SK-N-SH (cell line): ENCODE results near the gene ZNF646.

ENCODE experiments used
- CHD2 ChIP-seq: fragments of 150-350 bp; IDR thresholded peaks from 2 replicates; pipeline ENCODE4 v1.6.1; 2018; ENCODE audit warnings: low read length; ENCODE audit not compliant: partially characterized antibody
- EP300 ChIP-seq, 2 experiments: IDR thresholded peaks; 2 replicates each; pipeline versions ENCODE4 v1.4.0 to v1.6.1; 2012; ENCODE audit warnings: borderline replicate concordance in 1 of 2, low read depth in 1 of 2, low read length in 1 of 2
- MXI1 ChIP-seq: IDR thresholded peaks from 2 replicates; pipeline ENCODE4 v1.6.1; 2012; ENCODE audit warnings: mild to moderate bottlenecking, low read depth, low read length, improper control_type of control experiment
- RAD21 ChIP-seq: IDR thresholded peaks from 2 replicates; pipeline ENCODE4 v1.6.1; 2012; ENCODE audit warnings: mild to moderate bottlenecking, low read length
- SIN3A ChIP-seq: IDR thresholded peaks from 2 replicates; pipeline ENCODE4 v1.6.1; 2012; ENCODE audit warnings: low read depth, mild to moderate bottlenecking, low read length, moderate library complexity, borderline replicate concordance
- TAF1 ChIP-seq: IDR thresholded peaks from 2 replicates; pipeline ENCODE4 v1.6.1; 2012; ENCODE audit warnings: low read depth, mild to moderate bottlenecking, low read length, moderate library complexity, borderline replicate concordance
- TCF12 ChIP-seq: IDR thresholded peaks from 2 replicates; pipeline ENCODE4 v1.4.0; 2012
- TF ChIP-seq, protein P1 (sequence below): fragments of 200-600 bp; sonication (generic); IDR thresholded peaks from 2 replicates; pipeline ENCODE4 v1.6.1; 2017; ENCODE audit warnings: antibody characterized with exemption, mild to moderate bottlenecking, moderate library complexity
- TF ChIP-seq, protein P2 (sequence below): IDR thresholded peaks from 2 replicates; pipeline ENCODE4 v1.4.0; 2012; ENCODE audit warnings: low read depth, borderline replicate concordance
- TF ChIP-seq, protein P3 (sequence below): IDR thresholded peaks from 2 replicates; pipeline ENCODE4 v1.6.1; 2012; ENCODE audit warnings: mild to moderate bottlenecking, low read depth, low read length, moderate library complexity

DNA sequence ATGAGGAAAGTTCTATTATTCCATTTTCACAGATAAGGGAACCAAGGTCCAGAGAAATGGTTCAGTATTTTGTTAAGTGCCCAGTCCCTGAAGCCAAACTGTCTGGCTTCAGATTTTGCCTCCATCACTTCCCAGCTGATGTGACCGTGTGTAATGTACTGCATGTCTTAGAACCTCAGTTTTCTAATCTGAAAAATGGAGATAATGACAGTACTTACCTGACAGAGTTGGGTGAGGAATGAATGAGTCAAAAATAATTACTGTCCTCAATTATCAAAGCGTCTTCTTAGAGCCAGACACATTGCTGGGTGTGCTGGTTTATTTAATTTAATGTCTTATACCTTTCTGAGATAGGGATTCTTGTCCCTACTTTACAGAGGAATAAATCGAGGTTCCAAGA, 6.9 kb upstream of the ZNF646 start:
- TF ChIP-seq RAD21 (no peak), SIN3A (no peak), TCF12 (no peak), MXI1 (no peak), EP300 (IDR thresholded peaks at IDR 0.05; ENCODE audit: borderline replicate concordance in 1 of 2, low read depth in 1 of 2, low read length in 1 of 2) (no peak), CHD2 (no peak), TAF1 (no peak)
- TF ChIP-seq, protein P1, sequence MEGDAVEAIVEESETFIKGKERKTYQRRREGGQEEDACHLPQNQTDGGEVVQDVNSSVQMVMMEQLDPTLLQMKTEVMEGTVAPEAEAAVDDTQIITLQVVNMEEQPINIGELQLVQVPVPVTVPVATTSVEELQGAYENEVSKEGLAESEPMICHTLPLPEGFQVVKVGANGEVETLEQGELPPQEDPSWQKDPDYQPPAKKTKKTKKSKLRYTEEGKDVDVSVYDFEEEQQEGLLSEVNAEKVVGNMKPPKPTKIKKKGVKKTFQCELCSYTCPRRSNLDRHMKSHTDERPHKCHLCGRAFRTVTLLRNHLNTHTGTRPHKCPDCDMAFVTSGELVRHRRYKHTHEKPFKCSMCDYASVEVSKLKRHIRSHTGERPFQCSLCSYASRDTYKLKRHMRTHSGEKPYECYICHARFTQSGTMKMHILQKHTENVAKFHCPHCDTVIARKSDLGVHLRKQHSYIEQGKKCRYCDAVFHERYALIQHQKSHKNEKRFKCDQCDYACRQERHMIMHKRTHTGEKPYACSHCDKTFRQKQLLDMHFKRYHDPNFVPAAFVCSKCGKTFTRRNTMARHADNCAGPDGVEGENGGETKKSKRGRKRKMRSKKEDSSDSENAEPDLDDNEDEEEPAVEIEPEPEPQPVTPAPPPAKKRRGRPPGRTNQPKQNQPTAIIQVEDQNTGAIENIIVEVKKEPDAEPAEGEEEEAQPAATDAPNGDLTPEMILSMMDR: no peak
- TF ChIP-seq, protein P2, sequence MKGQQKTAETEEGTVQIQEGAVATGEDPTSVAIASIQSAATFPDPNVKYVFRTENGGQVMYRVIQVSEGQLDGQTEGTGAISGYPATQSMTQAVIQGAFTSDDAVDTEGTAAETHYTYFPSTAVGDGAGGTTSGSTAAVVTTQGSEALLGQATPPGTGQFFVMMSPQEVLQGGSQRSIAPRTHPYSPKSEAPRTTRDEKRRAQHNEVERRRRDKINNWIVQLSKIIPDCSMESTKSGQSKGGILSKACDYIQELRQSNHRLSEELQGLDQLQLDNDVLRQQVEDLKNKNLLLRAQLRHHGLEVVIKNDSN: no peak
- TF ChIP-seq, protein P3, sequence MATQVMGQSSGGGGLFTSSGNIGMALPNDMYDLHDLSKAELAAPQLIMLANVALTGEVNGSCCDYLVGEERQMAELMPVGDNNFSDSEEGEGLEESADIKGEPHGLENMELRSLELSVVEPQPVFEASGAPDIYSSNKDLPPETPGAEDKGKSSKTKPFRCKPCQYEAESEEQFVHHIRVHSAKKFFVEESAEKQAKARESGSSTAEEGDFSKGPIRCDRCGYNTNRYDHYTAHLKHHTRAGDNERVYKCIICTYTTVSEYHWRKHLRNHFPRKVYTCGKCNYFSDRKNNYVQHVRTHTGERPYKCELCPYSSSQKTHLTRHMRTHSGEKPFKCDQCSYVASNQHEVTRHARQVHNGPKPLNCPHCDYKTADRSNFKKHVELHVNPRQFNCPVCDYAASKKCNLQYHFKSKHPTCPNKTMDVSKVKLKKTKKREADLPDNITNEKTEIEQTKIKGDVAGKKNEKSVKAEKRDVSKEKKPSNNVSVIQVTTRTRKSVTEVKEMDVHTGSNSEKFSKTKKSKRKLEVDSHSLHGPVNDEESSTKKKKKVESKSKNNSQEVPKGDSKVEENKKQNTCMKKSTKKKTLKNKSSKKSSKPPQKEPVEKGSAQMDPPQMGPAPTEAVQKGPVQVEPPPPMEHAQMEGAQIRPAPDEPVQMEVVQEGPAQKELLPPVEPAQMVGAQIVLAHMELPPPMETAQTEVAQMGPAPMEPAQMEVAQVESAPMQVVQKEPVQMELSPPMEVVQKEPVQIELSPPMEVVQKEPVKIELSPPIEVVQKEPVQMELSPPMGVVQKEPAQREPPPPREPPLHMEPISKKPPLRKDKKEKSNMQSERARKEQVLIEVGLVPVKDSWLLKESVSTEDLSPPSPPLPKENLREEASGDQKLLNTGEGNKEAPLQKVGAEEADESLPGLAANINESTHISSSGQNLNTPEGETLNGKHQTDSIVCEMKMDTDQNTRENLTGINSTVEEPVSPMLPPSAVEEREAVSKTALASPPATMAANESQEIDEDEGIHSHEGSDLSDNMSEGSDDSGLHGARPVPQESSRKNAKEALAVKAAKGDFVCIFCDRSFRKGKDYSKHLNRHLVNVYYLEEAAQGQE: no peak
